Activated CD8-positive, alpha-beta T cell treated with anti-CD3 and anti-CD28 coated beads, Interleukin-2, amount 10 ng/mL, durations not matched to agents 7 days and 5 days (primary cell): Measurements from ENCODE around the gene BCCIP. TPM values are rescaled to one million over a fixed set of nuclear protein-coding genes. Genes with fewer than 3 reads are reported as not detected.

Source experiments
- ATAC-seq: fragments of 150-1000 bp; cut with Tn5 transposase; one replicate; pipeline ENCODE4 v1.10.0; 2021; ENCODE audit warnings: moderate library complexity
- CTCF ChIA-PET: fragments of 350-600 bp; sonication (Branson Sonifier 250); formaldehyde crosslinking; loops from one replicate; lab custom pipeline; 2021; ENCODE audit warnings: antibody characterized with exemption; lab: Charles Lee
- POLR2A ChIA-PET: fragments of 350-600 bp; sonication (Branson Sonifier 250); formaldehyde crosslinking; loops from one replicate; lab custom pipeline; 2021; ENCODE audit warnings: antibody characterized with exemption; lab: Charles Lee
- DNase-seq: peaks from one replicate; pipeline ENCODE4 v3.0.0-alpha.2; 2020
- H3K27ac Mint-ChIP-seq: one replicate; pipeline ENCODE4 v1.8.0; 2021; ENCODE audit warnings: mild to moderate bottlenecking, mixed read lengths
- H3K27me3 Mint-ChIP-seq: one replicate; pipeline ENCODE4 v1.8.0; 2021; ENCODE audit warnings: low read depth, mixed read lengths
- H3K36me3 Mint-ChIP-seq: one replicate; pipeline ENCODE4 v1.8.0; 2021; ENCODE audit warnings: low read depth, mixed read lengths
- H3K4me1 Mint-ChIP-seq: one replicate; pipeline ENCODE4 v1.8.0; 2021; ENCODE audit warnings: low read depth, mixed read lengths
- H3K4me3 Mint-ChIP-seq: one replicate; pipeline ENCODE4 v1.8.0; 2021; ENCODE audit warnings: mild to moderate bottlenecking, mixed read lengths
- H3K9me3 Mint-ChIP-seq: one replicate; pipeline ENCODE4 v1.8.0; 2022; ENCODE audit warnings: mixed read lengths; ENCODE audit not compliant: insufficient read depth
- microRNA-seq: library from miRNA; unstranded; fragments of <30 nt; microRNA quantifications from one replicate; pipeline ENCODE4 v1.2.0, GENCODE V29; 2022
- total RNA-seq, 2 experiments: library from RNA; stranded (reverse); gene quantifications; one replicate each; pipeline ENCODE4 v1.2.3, GENCODE V29; 2021

The BCCIP gene
- total RNA-seq, 2 experiments from 2014 or later: 59.8 to 66.0 TPM

- no peak for ATAC-seq
- no peak overlapping the region for H3K4me3 Mint-ChIP-seq
- H3K4me1 Mint-ChIP-seq: no peaks in the 10 kb centered on the region
These were observed 57.4 kb downstream of the BCCIP start for GRCh38 chr10:125880719-125881118.

DNA sequence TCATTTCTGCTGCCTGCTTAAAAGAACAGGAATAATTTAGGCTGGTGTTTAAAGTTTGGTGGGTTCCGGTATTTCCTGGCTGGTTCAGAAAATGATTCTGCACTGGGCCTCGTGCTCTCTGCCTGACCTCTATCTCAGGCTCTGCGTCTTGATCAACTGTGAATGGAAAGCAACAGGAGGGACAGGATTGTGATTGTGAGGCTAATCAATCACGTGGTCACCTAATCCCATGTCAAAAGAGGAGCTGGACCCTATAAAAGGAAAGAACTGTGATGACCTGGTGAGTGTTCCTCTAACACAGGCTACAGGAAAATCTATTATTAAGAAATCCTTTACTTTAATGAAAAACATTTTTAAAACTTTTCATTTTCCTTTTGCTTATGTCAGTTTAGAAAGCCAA is 57.8 kb downstream of the BCCIP start, which contains the start of gene DHX32:
Gene DHX32 (minus strand): TSS at position 101 of the 400 bp plus-strand sequence. CDS start 468 bp downstream, outside the sequence.
- H3K9me3 Mint-ChIP-seq: peaks cover 4% of the 10 kb centered on the region
- peaks cover 19% of the 10 kb centered on the region for H3K36me3 Mint-ChIP-seq
- ATAC-seq (no peak), DNase-seq (no peak)
- no peak within 1 kb of the TSS for H3K4me3 Mint-ChIP-seq
- H3K4me1 Mint-ChIP-seq: no peaks in the 10 kb centered on the region
- ChIA-PET POLR2A (no interaction called here), CTCF (interaction anchor here (1.2 to 1.8 kb wide), 2 partner anchors 12 to 17 kb away, joined by 3 to 8 read pairs; no protein-coding TSS in a partner anchor)
- H3K27ac Mint-ChIP-seq: no peak within 1 kb of the TSS
- no peaks in the 10 kb centered on the region for H3K27me3 Mint-ChIP-seq

More at GRCh38 chr10:125880719-125881118, 57.4 kb downstream of the BCCIP start:
- peaks cover 24% of the 10 kb centered on the region for H3K36me3 Mint-ChIP-seq
- POLR2A ChIA-PET: no interaction called here
- no peak overlapping the region for H3K27ac Mint-ChIP-seq
- peaks cover 7% of the 10 kb centered on the region for H3K9me3 Mint-ChIP-seq
- DNase-seq: no peak
- H3K27me3 Mint-ChIP-seq: no peaks in the 10 kb centered on the region
- CTCF ChIA-PET: no interaction called here

DNA sequence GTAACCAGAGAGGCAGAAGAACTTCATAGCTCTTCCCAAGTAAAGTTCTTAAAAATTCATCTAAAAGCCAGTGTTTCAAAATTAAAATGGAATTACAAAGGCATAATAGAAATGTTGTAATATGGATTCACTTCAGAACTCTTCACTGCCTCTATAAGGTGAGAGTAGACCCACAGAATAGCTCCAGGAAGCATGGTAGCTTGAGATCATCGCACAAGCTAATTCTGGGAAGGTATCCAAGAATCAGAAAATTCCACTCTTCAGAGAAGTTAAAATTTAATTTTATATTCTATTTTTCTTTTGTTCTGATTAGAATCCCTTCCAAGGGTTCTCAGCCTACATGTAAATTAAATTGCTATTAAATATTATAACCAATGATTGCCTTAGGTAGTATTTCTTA is 59.2 kb downstream of the BCCIP start:
- DNase-seq: no peak
- Mint-ChIP-seq H3K27ac (no peak overlapping the region), H3K9me3 (no peaks in the 10 kb centered on the region), H3K36me3 (peaks cover 13% of the 10 kb centered on the region), H3K27me3 (no peaks in the 10 kb centered on the region), H3K4me1 (no peaks in the 10 kb centered on the region), H3K4me3 (no peak overlapping the region)
- ATAC-seq: no peak
- CTCF ChIA-PET: interaction anchor here (1.4 to 1.8 kb wide), 2 partner anchors 14 to 867 kb away, joined by 3 to 8 read pairs; no protein-coding TSS in a partner anchor
- POLR2A ChIA-PET: no interaction called here

- Mint-ChIP-seq H3K27me3 (no peaks in the 10 kb centered on the region), H3K4me3 (no peak overlapping the region), H3K27ac (no peak overlapping the region), H3K36me3 (peaks cover 10% of the 10 kb centered on the region), H3K9me3 (no peaks in the 10 kb centered on the region), H3K4me1 (no peaks in the 10 kb centered on the region)
- ChIA-PET CTCF (interaction anchor here (2.1 kb wide), 1 partner anchor 14 kb away, joined by 8 read pairs; no protein-coding TSS in a partner anchor), POLR2A (no interaction called here)
- DNase-seq (no peak), ATAC-seq (no peak)
These were observed 59.9 kb downstream of the BCCIP start for GRCh38 chr10:125883211-125883610.

Small RNA genes within 50 kb of the gene (microRNA-seq; reads per million reads assigned to microRNA genes)
- 6.9 reads per million, percentile 13 among the genes with 10 or more reads in this experiment for gene MIR4484

Other genes starting within 250 kb of the BCCIP start
- not detected for gene TEX36, start 140.4 kb upstream of the BCCIP start, total RNA-seq
- gene EDRF1, start 103.8 kb upstream of the BCCIP start, total RNA-seq: 10 to 100 TPM; 33.7 to 34.1 TPM
- not detected for gene MMP21, start 47.7 kb upstream of the BCCIP start, total RNA-seq
- gene UROS, start 288 bp upstream of the BCCIP start, total RNA-seq: 10 to 100 TPM; 42.3 to 45.7 TPM
- gene DHX32, start 57.7 kb downstream of the BCCIP start, total RNA-seq: 10 to 100 TPM; 14.0 to 14.2 TPM
- not detected for gene FANK1, start 73.0 kb downstream of the BCCIP start, total RNA-seq